Mesendoderm (in vitro differentiated cells): ENCODE measurements around the gene RAB17.

Source experiments
- DNase-seq: peaks from one replicate; pipeline ENCODE4 v3.0.0; 2013
- H2AK5ac ChIP-seq: 2 replicates; pipeline ENCODE4 v1.6.1; 2013; ENCODE audit warnings: low read length, inconsistent platforms
- H2BK120ac ChIP-seq: 2 replicates; pipeline ENCODE4 v1.6.1; 2013; ENCODE audit warnings: low read depth, mild to moderate bottlenecking, low read length, moderate library complexity, mixed read lengths
- H2BK15ac ChIP-seq: replicated peaks from 2 replicates; pipeline ENCODE4 v1.6.1; 2013; ENCODE audit warnings: low read depth, mild to moderate bottlenecking, moderate library complexity
- H2BK5ac ChIP-seq: 2 replicates; pipeline ENCODE4 v1.6.1; 2013; ENCODE audit warnings: low read length, inconsistent platforms
- H3K18ac ChIP-seq: 2 replicates; pipeline ENCODE4 v1.6.1; 2013; ENCODE audit warnings: mild to moderate bottlenecking, low read length, mixed read lengths
- H3K23ac ChIP-seq: one replicate; pipeline ENCODE4 v1.6.1; 2013; ENCODE audit warnings: low read length
- H3K27ac ChIP-seq: 2 replicates; pipeline ENCODE4 v1.5.1; 2013; ENCODE audit warnings: low read depth, mild to moderate bottlenecking, inconsistent platforms, low read length, moderate library complexity
- H3K27me3 ChIP-seq: 2 replicates; pipeline ENCODE4 v1.6.1; 2013; ENCODE audit warnings: low read length, control low read depth, mild to moderate bottlenecking, inconsistent platforms; ENCODE audit not compliant: insufficient read depth, poor library complexity
- H3K36me3 ChIP-seq: 2 replicates; pipeline ENCODE4 v1.6.1; 2013; ENCODE audit warnings: low read length, inconsistent platforms; ENCODE audit not compliant: control insufficient read depth, insufficient read depth
- H3K4ac ChIP-seq: one replicate; pipeline ENCODE4 v1.6.1; 2013; ENCODE audit warnings: low read depth, mild to moderate bottlenecking, low read length, moderate library complexity
- H3K4me1 ChIP-seq: 2 replicates; pipeline ENCODE4 v1.6.1; 2013; ENCODE audit warnings: low read depth, low read length, inconsistent platforms; ENCODE audit not compliant: control insufficient read depth
- H3K4me2 ChIP-seq: 2 replicates; pipeline ENCODE4 v1.6.1; 2013; ENCODE audit warnings: low read length
- H3K4me3 ChIP-seq: 2 replicates; pipeline ENCODE4 v1.5.1; 2013; ENCODE audit warnings: mild to moderate bottlenecking, low read length
- H3K56ac ChIP-seq: one replicate; pipeline ENCODE4 v1.6.1; 2013; ENCODE audit warnings: low read length
- H3K79me1 ChIP-seq: 2 replicates; pipeline ENCODE4 v1.6.1; 2013; ENCODE audit warnings: low read length, inconsistent platforms
- H3K79me2 ChIP-seq: 2 replicates; pipeline ENCODE4 v1.6.1; 2013; ENCODE audit warnings: mild to moderate bottlenecking, low read length; ENCODE audit not compliant: control insufficient read depth, insufficient read depth
- H3K9ac ChIP-seq: 2 replicates; pipeline ENCODE4 v1.6.1; 2013; ENCODE audit warnings: low read length, inconsistent platforms
- H4K5ac ChIP-seq: one replicate; pipeline ENCODE4 v1.6.1; 2013; ENCODE audit warnings: low read length
- H4K8ac ChIP-seq: one replicate; pipeline ENCODE4 v1.6.1; 2013; ENCODE audit warnings: low read depth, mild to moderate bottlenecking, control low read depth, low read length, moderate library complexity
- WGBS: extraction: QIAGEN DNeasy Blood & Tissue Kit; methylation state at CpG from one replicate; pipeline ENCODE4 v1.1.7; 2013; ENCODE audit warnings: low lambda C conversion rate, missing lambda C conversion rate; ENCODE audit not compliant: insufficient coverage; ENCODE audit errors: extremely low coverage; 5-methylcytosine and 5-hydroxymethylcytosine counted together

Gene RAB17

GRCh38 chr2:237574467-237574866 lies 16.1 kb downstream of the RAB17 start:
- no CpG with 5 or more reads among the region's 9 CpGs for whole genome bisulfite sequencing
- no peak overlapping the region for H3K4me3 ChIP-seq

DNA sequence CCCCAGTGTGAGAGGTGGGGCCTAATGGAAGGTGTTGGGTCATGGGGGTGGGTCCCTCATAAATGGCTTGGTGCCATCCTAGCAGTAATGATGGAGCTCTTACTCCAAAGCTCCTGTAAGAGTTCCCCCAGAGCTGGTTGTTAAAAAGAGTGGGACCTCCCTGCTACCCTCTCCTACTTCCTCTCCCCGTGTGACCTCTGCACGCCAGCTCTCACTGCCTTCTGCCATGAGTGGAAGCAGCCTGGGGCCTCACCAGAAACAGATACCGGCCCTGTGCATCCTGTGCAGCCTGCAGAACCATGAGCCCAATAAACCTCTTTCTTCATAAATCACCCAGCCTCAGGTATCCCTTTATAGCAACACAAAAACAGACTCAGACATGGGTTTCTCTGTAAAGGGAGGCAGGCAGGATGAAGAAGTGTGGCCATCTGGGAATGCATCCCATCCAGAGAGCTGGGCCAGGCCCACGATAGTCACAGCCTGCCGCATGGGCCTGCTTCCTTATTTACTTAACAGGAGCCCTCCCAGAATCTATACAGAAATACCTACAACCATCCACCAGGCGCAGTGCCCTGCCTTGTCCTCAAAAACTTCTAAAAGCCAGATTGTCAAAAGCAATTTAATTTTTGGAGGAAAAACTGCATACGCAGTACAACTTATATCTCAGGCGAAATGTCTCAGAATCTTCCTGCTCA lies 16.7 kb downstream of the RAB17 start:
- Histone ChIP-seq H3K79me2 (no peaks in the 10 kb centered on the region), H3K23ac (no peak overlapping the region), H2AK5ac (no peak overlapping the region), H4K8ac (no peak overlapping the region), H3K4me2 (no peak overlapping the region), H3K4me3 (no peak overlapping the region), H2BK5ac (no peak overlapping the region), H3K79me1 (no peaks in the 10 kb centered on the region), H3K27me3 (no peaks in the 10 kb centered on the region), H3K4me1 (no peaks in the 10 kb centered on the region), H3K4ac (no peak overlapping the region), H3K27ac (no peak overlapping the region), H2BK120ac (no peak overlapping the region), H3K18ac (no peak overlapping the region), H3K36me3 (peaks cover 2% of the 10 kb centered on the region), H2BK15ac (no peak overlapping the region), H3K9ac (no peak overlapping the region), H3K56ac (no peak overlapping the region), H4K5ac (no peak overlapping the region)
- no CpG with 5 or more reads among the region's 8 CpGs for whole genome bisulfite sequencing
- DNase-seq, result no peak

More at GRCh38 chr2:237574467-237574866, 16.1 kb downstream of the RAB17 start:
- no peak for DNase-seq
- Histone ChIP-seq H3K23ac (no peak overlapping the region), H3K27ac (no peak overlapping the region), H3K36me3 (peaks cover 2% of the 10 kb centered on the region), H2AK5ac (no peak overlapping the region), H3K27me3 (no peaks in the 10 kb centered on the region), H3K4me1 (no peaks in the 10 kb centered on the region), H2BK120ac (no peak overlapping the region), H4K5ac (no peak overlapping the region), H2BK5ac (no peak overlapping the region), H3K18ac (no peak overlapping the region), H2BK15ac (no peak overlapping the region), H3K4me2 (no peak overlapping the region), H3K4ac (no peak overlapping the region), H4K8ac (no peak overlapping the region), H3K79me2 (no peaks in the 10 kb centered on the region), H3K56ac (no peak overlapping the region), H3K79me1 (no peaks in the 10 kb centered on the region), H3K9ac (no peak overlapping the region)

DNA sequence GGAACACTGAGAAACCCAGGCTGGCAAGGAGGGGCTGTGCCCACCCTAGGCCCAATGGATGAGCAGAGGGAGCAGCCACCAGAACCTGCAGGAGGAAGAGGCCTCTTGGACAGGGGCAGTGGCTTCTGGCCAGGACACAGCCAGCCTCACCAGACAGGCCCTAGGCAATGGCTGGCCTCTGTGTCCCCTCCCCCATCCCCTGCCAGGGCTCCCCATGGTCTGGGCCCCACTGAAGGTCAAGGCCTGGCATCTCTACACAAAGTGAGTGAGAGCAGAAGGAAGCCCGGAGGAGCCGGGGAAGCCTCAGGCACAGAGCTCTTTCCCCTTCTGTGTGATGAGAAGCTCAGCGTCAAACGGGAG lies 17.8 kb downstream of the RAB17 start:
- no peak overlapping the region for H2BK120ac ChIP-seq
- H3K27ac ChIP-seq, result peak overlapping the region; percentile 7
- H2AK5ac ChIP-seq, result no peak overlapping the region
- H3K27me3 ChIP-seq, result no peaks in the 10 kb centered on the region
- DNase-seq, result no peak
- WGBS, result no CpG with 5 or more reads among the region's 4 CpGs
- H3K4me3 ChIP-seq, result no peak overlapping the region
- H3K36me3 ChIP-seq, result peaks cover 2% of the 10 kb centered on the region
- H3K4ac ChIP-seq, result no peak overlapping the region
- no peak overlapping the region for H3K18ac ChIP-seq
- H4K8ac ChIP-seq, result no peak overlapping the region
- no peaks in the 10 kb centered on the region for H3K79me1 ChIP-seq
- no peak overlapping the region for H3K23ac ChIP-seq
- peak overlapping the region; percentile 19 for H3K9ac ChIP-seq
- no peak overlapping the region for H2BK5ac ChIP-seq
- no peak overlapping the region for H3K4me2 ChIP-seq
- H4K5ac ChIP-seq, result no peak overlapping the region
- peak overlapping the region; percentile 56 for H3K56ac ChIP-seq
- no peaks in the 10 kb centered on the region for H3K4me1 ChIP-seq
- no peak overlapping the region for H2BK15ac ChIP-seq
- H3K79me2 ChIP-seq, result no peaks in the 10 kb centered on the region

DNA sequence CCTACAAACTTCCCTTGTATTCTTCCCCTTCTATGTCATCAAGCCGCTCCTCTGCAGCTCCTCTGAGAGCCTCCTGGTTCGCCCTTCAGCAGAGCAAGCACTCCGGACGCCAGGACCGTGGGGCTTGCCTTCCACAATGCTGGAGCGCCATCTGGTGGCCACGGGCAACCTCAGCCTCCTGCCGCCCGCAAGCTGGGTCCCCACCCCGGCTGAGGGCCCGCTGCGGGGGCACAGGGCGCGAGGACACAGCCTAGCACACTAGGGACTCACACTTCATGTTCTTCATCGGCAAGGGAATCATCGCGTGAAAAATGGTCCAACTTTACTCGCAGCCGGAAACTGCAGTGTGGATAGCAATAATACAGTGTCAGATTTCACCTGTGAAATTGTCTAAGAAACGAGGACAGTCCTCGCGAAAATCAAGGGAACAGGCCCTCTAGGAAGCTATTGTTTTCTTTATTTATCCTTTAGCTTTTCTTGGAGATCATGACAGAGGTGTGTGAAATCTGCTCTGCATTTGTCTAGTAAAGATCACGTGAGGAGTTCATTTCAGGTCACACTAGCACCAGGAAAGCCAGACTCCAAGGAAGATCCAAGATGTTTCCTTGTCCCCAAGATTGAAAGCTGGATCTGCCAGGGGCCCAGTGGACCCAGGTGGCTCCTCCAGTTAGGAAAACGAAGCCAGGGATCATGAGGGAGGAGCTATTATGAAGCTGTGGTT lies 18.4 kb downstream of the RAB17 start:
- peak overlapping the region; percentile 39 for H3K9ac ChIP-seq
- H3K56ac ChIP-seq, result peak overlapping the region; percentile 59
- H2BK120ac ChIP-seq, result no peak overlapping the region
- WGBS, result no CpG with 5 or more reads among the region's 24 CpGs
- peak overlapping the region; percentile 7 for H3K27ac ChIP-seq
- H3K79me1 ChIP-seq, result no peaks in the 10 kb centered on the region
- H3K18ac ChIP-seq, result no peak overlapping the region
- H4K8ac ChIP-seq, result no peak overlapping the region
- no peaks in the 10 kb centered on the region for H3K27me3 ChIP-seq
- no peak overlapping the region for H2BK5ac ChIP-seq
- H3K36me3 ChIP-seq, result no peaks in the 10 kb centered on the region
- H3K4me1 ChIP-seq, result no peaks in the 10 kb centered on the region
- H4K5ac ChIP-seq, result no peak overlapping the region
- no peak overlapping the region for H3K4me2 ChIP-seq
- no peak overlapping the region for H3K4ac ChIP-seq
- H2BK15ac ChIP-seq, result no peak overlapping the region
- H3K79me2 ChIP-seq, result no peaks in the 10 kb centered on the region
- no peak overlapping the region for H3K4me3 ChIP-seq
- H3K23ac ChIP-seq, result no peak overlapping the region
- peak; percentile 95 for DNase-seq
- H2AK5ac ChIP-seq, result no peak overlapping the region

DNA sequence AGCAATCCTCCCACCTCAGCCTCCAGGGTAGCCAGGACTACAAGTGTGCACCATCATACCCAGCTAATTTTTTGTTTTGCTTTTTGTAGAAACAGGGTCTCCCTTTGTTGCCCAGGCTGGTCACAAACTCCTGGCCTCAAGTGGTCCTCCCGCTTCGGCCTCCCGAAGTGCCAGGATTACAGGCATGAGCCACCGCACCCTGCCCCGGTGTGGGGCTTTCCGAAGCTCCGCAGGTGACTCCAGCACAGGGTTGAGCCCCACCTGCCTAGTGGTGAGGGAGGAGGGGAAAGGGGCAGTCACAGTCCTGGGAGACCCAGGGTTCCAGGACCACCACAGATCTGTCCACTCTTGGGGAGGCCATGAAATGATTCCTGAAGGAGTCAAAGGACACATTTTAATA lies 19.0 kb downstream of the RAB17 start:
- Histone ChIP-seq H3K9ac (no peak overlapping the region), H3K79me2 (no peaks in the 10 kb centered on the region), H3K27ac (no peak overlapping the region), H3K79me1 (no peaks in the 10 kb centered on the region), H3K4me3 (no peak overlapping the region), H3K23ac (no peak overlapping the region), H4K5ac (no peak overlapping the region), H3K36me3 (no peaks in the 10 kb centered on the region), H3K56ac (peak overlapping the region; percentile 25), H2BK15ac (no peak overlapping the region), H3K4ac (no peak overlapping the region), H3K18ac (no peak overlapping the region), H2BK5ac (no peak overlapping the region), H3K4me1 (no peaks in the 10 kb centered on the region), H2BK120ac (no peak overlapping the region), H2AK5ac (peak overlapping the region; percentile 20), H3K27me3 (no peaks in the 10 kb centered on the region), H4K8ac (no peak overlapping the region), H3K4me2 (no peak overlapping the region)
- no peak for DNase-seq
- WGBS, result no CpG with 5 or more reads among the region's 7 CpGs
